Memory B cell (primary cell): ENCODE results near the gene ARHGAP31.
A peak's percentile ranks its signal among the peaks of the same experiment; 100 is the strongest.
"Not testable (repeated sequence)": the region's sequence is repeated elsewhere in the genome, so short reads cannot be mapped to it uniquely, and the experiment has no call there.

Experiments used
- ATAC-seq: fragments of 150-1000 bp; cut with Tn5 transposase; 2 replicates; pipeline ENCODE4 v1.10.0; 2021; ENCODE audit warnings: low read depth, mild to moderate bottlenecking, moderate library complexity
- DNase-seq, 2 donors: peaks; one replicate each; pipeline ENCODE4 v3.0.0; 2022; ENCODE audit warnings: low spot score in 2 of 2
- H3K27ac Mint-ChIP-seq: one replicate; pipeline ENCODE4 v1.8.0; 2022; ENCODE audit warnings: mild to moderate bottlenecking, moderate library complexity, mixed read lengths
- H3K27me3 Mint-ChIP-seq: one replicate; pipeline ENCODE4 v1.8.0; 2022; ENCODE audit warnings: mixed read lengths
- H3K36me3 Mint-ChIP-seq: one replicate; pipeline ENCODE4 v1.8.0; 2022; ENCODE audit warnings: mild to moderate bottlenecking, mixed read lengths
- H3K4me1 Mint-ChIP-seq: one replicate; pipeline ENCODE4 v1.8.0; 2022; ENCODE audit warnings: mixed read lengths
- H3K4me3 Mint-ChIP-seq: one replicate; pipeline ENCODE4 v1.8.0; 2022; ENCODE audit warnings: mild to moderate bottlenecking, moderate library complexity, mixed read lengths
- H3K9me3 Mint-ChIP-seq: one replicate; pipeline ENCODE4 v1.8.0; 2022; ENCODE audit warnings: mixed read lengths

The ARHGAP31 gene

GRCh38 chr3:119302697-119303551 lies 8.7 kb downstream of the ARHGAP31 start:
- DNase-seq = no peak
- no peaks in the 10 kb centered on the region for H3K27me3 Mint-ChIP-seq

GRCh38 chr3:119304201-119304713 lies 10.1 kb downstream of the ARHGAP31 start:
- H3K4me1 Mint-ChIP-seq = peaks cover 41% of the 10 kb centered on the region
- DNase-seq = no peak
- H3K27me3 Mint-ChIP-seq = no peaks in the 10 kb centered on the region

More at GRCh38 chr3:119302697-119303551, 8.7 kb downstream of the ARHGAP31 start:
- H3K4me1 Mint-ChIP-seq = peaks cover 50% of the 10 kb centered on the region
- peaks cover 2% of the 10 kb centered on the region for H3K36me3 Mint-ChIP-seq
- peak; percentile 90 for ATAC-seq
- H3K4me3 Mint-ChIP-seq = peak overlapping the region; percentile 72
- H3K27ac Mint-ChIP-seq = peak overlapping the region; percentile 78
- H3K9me3 Mint-ChIP-seq = no peaks in the 10 kb centered on the region

GRCh38 chr3:119305286-119305685 lies 11.1 kb downstream of the ARHGAP31 start:
- H3K4me3 Mint-ChIP-seq = no peak overlapping the region
- DNase-seq (no peak), ATAC-seq (no peak)
- peaks cover 41% of the 10 kb centered on the region for H3K4me1 Mint-ChIP-seq
- peaks cover 5% of the 10 kb centered on the region for H3K36me3 Mint-ChIP-seq
- H3K27ac Mint-ChIP-seq = peak overlapping the region; percentile 23
- no peaks in the 10 kb centered on the region for H3K27me3 Mint-ChIP-seq
- H3K9me3 Mint-ChIP-seq = no peaks in the 10 kb centered on the region

More at GRCh38 chr3:119304201-119304713, 10.1 kb downstream of the ARHGAP31 start:
- no peak for ATAC-seq
- H3K4me3 Mint-ChIP-seq = peak overlapping the region; percentile 8
- peaks cover 5% of the 10 kb centered on the region for H3K36me3 Mint-ChIP-seq
- H3K27ac Mint-ChIP-seq = peak overlapping the region; percentile 78
- no peaks in the 10 kb centered on the region for H3K9me3 Mint-ChIP-seq

GRCh38 chr3:119306378-119306777 lies 12.2 kb downstream of the ARHGAP31 start:
- H3K4me1 Mint-ChIP-seq = peaks cover 37% of the 10 kb centered on the region
- not testable (repeated sequence) for H3K36me3 Mint-ChIP-seq, H3K27me3 Mint-ChIP-seq, DNase-seq, H3K27ac Mint-ChIP-seq, H3K9me3 Mint-ChIP-seq, ATAC-seq, H3K4me3 Mint-ChIP-seq

GRCh38 chr3:119308355-119308754 lies 14.2 kb downstream of the ARHGAP31 start:
- no peaks in the 10 kb centered on the region for H3K27me3 Mint-ChIP-seq
- DNase-seq = no peak

GRCh38 chr3:119309591-119309990 lies 15.4 kb downstream of the ARHGAP31 start:
- no peak for DNase-seq
- Mint-ChIP-seq H3K36me3 (peaks cover 19% of the 10 kb centered on the region), H3K27me3 (no peaks in the 10 kb centered on the region), H3K4me1 (peaks cover 21% of the 10 kb centered on the region), H3K4me3 (no peak overlapping the region), H3K9me3 (no peaks in the 10 kb centered on the region), H3K27ac (no peak overlapping the region)
- ATAC-seq = no peak

More at GRCh38 chr3:119308355-119308754, 14.2 kb downstream of the ARHGAP31 start:
- Mint-ChIP-seq H3K4me1 (peaks cover 24% of the 10 kb centered on the region), H3K36me3 (peaks cover 14% of the 10 kb centered on the region), H3K27ac (no peak overlapping the region), H3K4me3 (no peak overlapping the region), H3K9me3 (no peaks in the 10 kb centered on the region)
- no peak for ATAC-seq

- Mint-ChIP-seq H3K36me3 (peaks cover 19% of the 10 kb centered on the region), H3K9me3 (no peaks in the 10 kb centered on the region), H3K27ac (no peak overlapping the region), H3K4me3 (no peak overlapping the region), H3K4me1 (peaks cover 20% of the 10 kb centered on the region), H3K27me3 (no peaks in the 10 kb centered on the region)
- ATAC-seq (no peak), DNase-seq (no peak)
Measured at GRCh38 chr3:119310071-119310470, 15.9 kb downstream of the ARHGAP31 start.

GRCh38 chr3:119311081-119311925 lies 17.1 kb downstream of the ARHGAP31 start:
- no peaks in the 10 kb centered on the region for H3K9me3 Mint-ChIP-seq
- H3K4me1 Mint-ChIP-seq = peaks cover 25% of the 10 kb centered on the region
- peaks cover 19% of the 10 kb centered on the region for H3K36me3 Mint-ChIP-seq
- ATAC-seq = no peak
- no peak for DNase-seq
- no peak overlapping the region for H3K4me3 Mint-ChIP-seq
- no peak overlapping the region for H3K27ac Mint-ChIP-seq
- H3K27me3 Mint-ChIP-seq = no peaks in the 10 kb centered on the region

GRCh38 chr3:119313461-119313860 lies 19.3 kb downstream of the ARHGAP31 start:
- ATAC-seq (no peak), DNase-seq (no peak)
- no peaks in the 10 kb centered on the region for H3K9me3 Mint-ChIP-seq
- H3K4me3 Mint-ChIP-seq = no peak overlapping the region
- peaks cover 21% of the 10 kb centered on the region for H3K36me3 Mint-ChIP-seq
- H3K27me3 Mint-ChIP-seq = no peaks in the 10 kb centered on the region
- peaks cover 30% of the 10 kb centered on the region for H3K4me1 Mint-ChIP-seq
- no peak overlapping the region for H3K27ac Mint-ChIP-seq

GRCh38 chr3:119314821-119315220 lies 20.6 kb downstream of the ARHGAP31 start:
- no peak for ATAC-seq
- no peaks in the 10 kb centered on the region for H3K9me3 Mint-ChIP-seq
- no peak for DNase-seq
- H3K27me3 Mint-ChIP-seq = no peaks in the 10 kb centered on the region
- H3K4me3 Mint-ChIP-seq = no peak overlapping the region
- H3K36me3 Mint-ChIP-seq = peaks cover 19% of the 10 kb centered on the region
- H3K27ac Mint-ChIP-seq = no peak overlapping the region
- H3K4me1 Mint-ChIP-seq = peaks cover 32% of the 10 kb centered on the region

GRCh38 chr3:119315600-119316312 lies 21.6 kb downstream of the ARHGAP31 start:
- Mint-ChIP-seq H3K36me3 (peaks cover 19% of the 10 kb centered on the region), H3K4me3 (no peak overlapping the region), H3K27ac (peak overlapping the region; percentile 70), H3K27me3 (no peaks in the 10 kb centered on the region), H3K9me3 (no peaks in the 10 kb centered on the region), H3K4me1 (peaks cover 36% of the 10 kb centered on the region)
- no peak for DNase-seq
- ATAC-seq = no peak

- no peak for ATAC-seq
- DNase-seq = no peak
- H3K36me3 Mint-ChIP-seq = peaks cover 15% of the 10 kb centered on the region
- peaks cover 35% of the 10 kb centered on the region for H3K4me1 Mint-ChIP-seq
- no peaks in the 10 kb centered on the region for H3K9me3 Mint-ChIP-seq
- H3K27ac Mint-ChIP-seq = peak overlapping the region; percentile 70
- no peak overlapping the region for H3K4me3 Mint-ChIP-seq
- no peaks in the 10 kb centered on the region for H3K27me3 Mint-ChIP-seq
Measured at GRCh38 chr3:119316313-119316670, 22.1 kb downstream of the ARHGAP31 start.

GRCh38 chr3:119318876-119319275 lies 24.7 kb downstream of the ARHGAP31 start:
- no peaks in the 10 kb centered on the region for H3K27me3 Mint-ChIP-seq
- H3K36me3 Mint-ChIP-seq = peaks cover 10% of the 10 kb centered on the region
- no peak overlapping the region for H3K27ac Mint-ChIP-seq
- no peak for DNase-seq
- H3K9me3 Mint-ChIP-seq = no peaks in the 10 kb centered on the region
- no peak overlapping the region for H3K4me3 Mint-ChIP-seq
- peaks cover 38% of the 10 kb centered on the region for H3K4me1 Mint-ChIP-seq
- ATAC-seq = no peak
